HG03432 (cell line): ENCODE data around the gene TMEM218.
"Not testable (repeated sequence)": the region's sequence is repeated elsewhere in the genome, so short reads cannot be mapped to it uniquely, and the experiment has no call there.

Experiments
- ATAC-seq: cut with Tn5 transposase; IDR thresholded peaks from one replicate; pipeline ENCODE4 v1.9.1; 2021; ENCODE audit warnings: mild to moderate bottlenecking, moderate library complexity; ENCODE audit not compliant: unreplicated experiment

The TMEM218 gene

GRCh38 chr11:125056931-125057692 is 54.3 kb downstream of the TMEM218 start:
- no peak for ATAC-seq

GRCh38 chr11:125056111-125056510 is 55.3 kb downstream of the TMEM218 start:
- not testable (repeated sequence) for ATAC-seq

- ATAC-seq, result no peak
These were observed 56.2 kb downstream of the TMEM218 start for GRCh38 chr11:125055107-125055715.

GRCh38 chr11:125053167-125053566 is 58.3 kb downstream of the TMEM218 start:
- ATAC-seq, result no peak

- no peak for ATAC-seq
These were observed 59.4 kb downstream of the TMEM218 start for GRCh38 chr11:125052047-125052446.

- ATAC-seq, result no peak
These were observed 62.1 kb downstream of the TMEM218 start for GRCh38 chr11:125049164-125049792.
